ENCODE data around the gene CPSF2.

Gene CPSF2

DNA sequence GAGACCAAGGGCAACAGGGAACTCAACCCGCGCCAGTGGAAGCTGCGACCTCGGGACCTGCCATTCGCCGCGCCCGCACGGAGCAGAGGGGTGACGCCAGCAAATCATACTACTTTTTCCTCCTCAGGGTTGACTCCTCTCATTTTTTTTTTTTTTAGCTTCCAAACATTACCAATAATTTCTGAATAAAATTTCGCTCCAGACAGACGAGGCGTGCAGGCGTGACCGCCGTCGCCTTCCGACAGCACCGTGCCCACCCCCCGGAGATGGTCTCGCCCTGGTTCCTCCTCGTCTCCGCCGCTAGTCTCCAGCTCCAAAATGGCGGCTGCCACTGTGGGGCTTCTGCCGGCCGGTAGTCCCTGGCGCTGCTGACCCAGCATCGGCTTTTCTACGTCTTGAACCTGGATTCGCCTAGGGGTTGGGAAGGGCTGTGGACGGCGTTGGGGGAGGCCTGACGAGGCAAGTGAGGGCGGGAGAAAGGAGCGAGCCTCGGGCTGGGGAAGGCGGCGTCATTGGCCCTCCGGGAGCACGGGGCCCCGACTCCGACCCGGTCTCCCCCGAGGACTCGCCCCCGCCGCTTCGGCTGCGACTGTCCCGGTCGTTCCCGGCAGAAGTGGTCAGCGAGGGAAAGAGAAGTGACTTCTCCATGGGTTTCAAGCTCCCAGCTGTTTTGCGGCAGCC is at the start of gene CPSF2, which contains the start of gene NDUFB1:
Gene CPSF2, plus strand, starts transcription at position 300 of the 681 bp plus-strand sequence. CDS start 9,016 bp downstream, outside the sequence.
Gene NDUFB1, minus strand, starts transcription at position 37 of the 681 bp plus-strand sequence. CDS start 4,069 bp downstream, outside the sequence.
- peak; percentile 88 for DNase-seq

DNA sequence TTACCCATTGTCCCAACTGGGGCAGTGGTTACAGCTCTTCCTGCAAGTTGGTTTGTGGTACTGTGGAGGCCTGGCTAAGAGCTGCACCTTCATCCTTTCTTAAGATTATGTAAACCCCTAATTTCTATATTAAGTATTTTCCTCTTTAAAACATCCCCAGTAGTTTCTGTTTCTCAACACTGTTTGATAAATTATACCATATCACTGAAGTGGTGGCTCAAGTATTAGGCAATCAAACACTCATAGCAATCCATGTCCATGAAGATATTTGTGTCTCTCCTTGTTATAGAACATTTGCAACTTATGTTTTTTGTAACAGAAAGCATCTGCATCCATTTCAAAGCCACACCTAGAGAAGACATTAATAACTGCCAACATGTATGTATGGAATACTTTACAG is 47.2 kb upstream of the CPSF2 start:
- no peak for DNase-seq

DNA sequence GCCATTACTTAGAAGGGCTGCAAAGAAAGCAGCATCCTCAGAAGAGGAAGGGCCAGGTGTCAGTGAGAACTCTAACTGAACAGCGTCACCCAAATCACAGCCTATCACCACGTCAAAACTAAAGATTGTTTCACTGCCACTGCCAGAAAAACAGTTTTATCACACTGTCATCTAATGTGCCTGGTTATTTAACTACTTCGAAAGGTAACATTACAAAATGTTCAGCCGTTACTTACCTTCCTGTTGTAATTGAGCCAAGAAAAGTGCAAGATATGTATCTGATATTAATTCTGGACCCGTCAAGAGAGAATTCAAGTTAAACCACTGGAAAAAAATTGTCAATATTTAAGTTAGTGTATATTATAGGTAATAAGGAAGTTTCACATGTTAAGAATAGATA is 33.3 kb upstream of the CPSF2 start:
- DNase-seq, result no peak

GRCh38 chr14:92093320-92093719 is 28.4 kb upstream of the CPSF2 start:
- no peak for DNase-seq

- DNase-seq, result no peak
Observed at GRCh38 chr14:92099802-92100201, 22.0 kb upstream of the CPSF2 start.

DNA sequence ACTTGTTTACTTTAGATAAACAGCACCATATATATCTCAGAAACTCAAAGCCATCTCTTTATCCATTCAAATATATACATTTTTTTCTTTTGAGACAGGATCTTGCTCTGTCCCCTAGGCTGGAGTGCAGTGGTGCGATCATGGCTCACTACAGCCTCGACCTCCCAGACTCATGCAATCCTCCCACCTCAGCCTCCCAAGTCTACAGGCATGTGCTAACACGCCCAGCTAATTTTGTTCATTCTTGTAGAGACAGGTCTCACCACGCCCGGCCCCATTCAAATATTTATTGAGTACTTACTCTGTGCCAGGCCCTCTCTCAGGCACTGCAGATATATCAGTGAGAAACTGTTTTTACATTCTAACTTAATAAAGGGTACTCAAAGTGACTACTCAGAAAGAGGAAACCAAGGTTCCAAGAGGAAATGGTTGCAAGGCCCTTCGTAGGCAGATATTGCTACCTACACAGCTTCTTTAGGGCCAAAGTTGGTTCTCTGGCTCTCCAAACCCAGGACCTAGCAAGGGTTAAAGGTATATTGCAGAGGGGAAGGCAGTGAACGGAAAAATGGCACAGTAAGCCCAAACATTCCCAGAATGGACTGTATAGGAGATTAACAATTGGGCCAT is 18.3 kb upstream of the CPSF2 start:
- DNase-seq, result no peak

DNA sequence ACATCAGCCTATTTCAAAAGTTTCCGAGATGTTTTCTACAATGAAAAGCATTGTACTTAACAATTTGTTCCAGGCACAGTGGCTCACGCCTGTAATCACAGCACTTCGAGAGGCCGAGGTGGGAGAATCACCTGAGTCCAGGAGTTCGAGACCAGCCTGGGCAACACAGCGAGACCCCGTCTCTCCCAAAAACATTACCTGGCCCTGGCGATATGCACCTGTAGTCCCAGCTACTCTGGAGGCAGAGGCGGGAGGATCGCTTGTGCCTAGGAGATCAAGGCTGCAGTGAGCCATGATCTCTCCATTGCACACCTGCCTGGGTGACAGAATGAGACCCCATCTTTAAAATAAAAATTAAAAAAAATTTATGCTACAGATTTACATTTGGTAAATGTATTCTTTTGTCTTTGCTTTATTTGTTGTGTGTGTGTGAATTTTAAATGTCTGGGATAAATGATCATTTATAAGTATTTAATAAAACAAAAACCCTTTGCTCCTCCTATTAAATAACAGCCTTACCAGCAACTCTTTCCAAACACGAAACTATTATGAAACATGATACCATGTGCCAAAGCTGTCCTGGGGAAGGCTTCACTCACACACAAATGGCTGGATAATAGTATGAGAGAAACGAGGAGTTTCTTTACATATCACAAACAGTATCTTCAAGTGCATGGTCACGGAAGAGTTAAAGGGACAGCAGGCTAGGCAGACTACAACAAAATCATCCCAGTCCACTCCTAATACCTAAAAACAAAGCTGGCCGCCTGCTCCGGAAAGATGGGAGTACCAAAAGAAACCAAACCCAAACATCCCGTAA is 16.5 kb upstream of the CPSF2 start:
- no peak for DNase-seq

DNA sequence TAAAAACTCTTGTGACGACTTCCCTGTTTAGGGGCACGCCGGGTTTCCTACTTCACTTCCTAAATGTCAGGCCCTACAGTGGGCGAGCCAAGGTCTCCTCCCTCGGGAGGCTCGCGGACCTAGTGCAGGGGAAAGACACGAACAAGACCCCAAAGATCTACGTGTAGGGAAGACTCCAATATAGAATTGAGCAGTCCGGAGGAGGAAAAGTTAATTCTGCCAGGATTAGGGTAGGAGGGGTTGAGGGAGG is 16.0 kb upstream of the CPSF2 start:
- no peak for DNase-seq

GRCh38 chr14:92106143-92106926 is 15.4 kb upstream of the CPSF2 start, which contains the start of gene ATXN3:
Gene ATXN3, minus strand, starts transcription at chr14:92106582. Its CDS starts 30 bp downstream, at chr14:92106552.
- DNase-seq, result peak; percentile 98

DNA sequence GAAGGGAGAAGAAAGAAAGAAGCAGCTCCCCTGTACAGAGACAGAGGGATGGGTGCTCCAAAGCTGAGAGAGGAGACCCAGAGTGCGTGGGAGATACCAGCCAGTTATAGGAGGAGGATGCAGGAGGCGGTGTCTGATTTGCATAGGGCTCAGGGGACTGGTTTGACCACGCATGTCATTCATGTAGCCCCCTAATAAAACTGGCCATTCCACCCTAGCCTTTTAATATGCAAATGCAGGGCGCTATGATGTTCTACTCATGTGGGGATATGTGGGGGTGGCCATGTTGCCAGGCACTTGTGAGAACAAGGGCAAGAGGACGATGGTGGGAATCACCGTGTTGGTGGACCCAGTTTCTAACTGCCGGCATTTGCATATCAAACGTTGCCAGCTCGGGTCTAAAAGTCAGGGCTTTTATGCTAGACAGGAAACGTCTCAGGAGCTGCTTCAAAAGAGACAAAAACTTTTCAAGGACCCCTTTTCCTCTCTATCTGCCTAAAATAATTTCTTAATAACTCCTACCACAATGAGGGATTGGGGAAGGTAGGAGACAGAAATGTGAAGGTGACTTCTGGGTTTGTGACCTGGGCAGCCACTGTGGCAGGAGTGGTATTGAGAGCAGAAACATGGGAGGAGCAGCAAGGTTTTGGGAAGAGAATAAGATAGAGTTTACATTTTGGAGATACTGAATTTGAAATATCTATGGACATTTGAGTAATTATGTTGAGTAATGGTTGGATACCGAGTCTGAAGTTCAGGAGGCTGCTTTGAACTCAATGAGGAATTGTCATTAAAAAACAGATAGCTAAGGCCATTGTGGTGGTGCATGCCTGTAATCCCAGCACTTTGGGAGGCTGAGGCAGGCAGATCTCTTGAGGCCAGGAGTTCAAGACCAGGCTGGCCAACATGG is 13.2 kb upstream of the CPSF2 start:
- DNase-seq, result no peak

GRCh38 chr14:92109490-92109889 is 12.3 kb upstream of the CPSF2 start:
- DNase-seq, result no peak

DNA sequence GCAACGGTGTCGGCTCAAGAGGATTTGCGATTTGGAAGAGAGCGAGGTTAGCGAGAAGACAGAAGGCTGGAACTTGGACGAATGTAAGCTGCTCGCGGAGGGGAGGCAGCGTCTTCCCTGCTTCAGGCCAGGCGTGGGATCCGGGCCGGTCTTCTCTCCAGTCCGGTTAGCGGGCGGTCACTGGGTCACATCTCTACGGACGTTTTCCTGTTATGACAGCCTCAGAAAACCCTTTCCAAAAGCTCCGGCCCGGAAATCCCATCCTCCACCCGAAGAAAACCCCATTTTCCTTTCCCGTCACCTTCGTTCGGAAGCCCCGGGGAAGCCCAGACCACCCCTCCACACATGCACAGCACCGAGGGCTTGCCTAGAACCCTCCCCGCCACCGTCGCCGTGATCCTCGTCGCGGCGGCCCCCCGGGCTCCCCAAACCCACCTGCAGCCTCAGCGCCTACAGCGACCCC is 531 bp upstream of the CPSF2 start:
- DNase-seq, result no peak

DNA sequence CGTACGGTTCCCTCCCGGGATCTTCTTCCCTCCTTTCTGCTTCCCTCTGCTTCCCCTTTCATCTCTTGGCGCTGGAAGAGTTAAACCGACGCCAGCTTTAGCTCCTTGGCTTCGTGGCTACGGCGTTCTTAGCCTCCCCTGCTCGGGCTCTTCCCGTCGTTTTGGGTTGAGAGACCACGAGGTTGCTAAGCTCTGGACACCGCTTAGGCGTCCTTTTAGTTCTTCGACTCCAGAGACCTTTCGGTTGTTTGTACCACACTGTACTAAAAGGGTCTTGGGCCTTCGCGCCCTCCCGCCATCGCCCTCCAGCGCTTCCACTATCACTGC is 545 bp downstream of the CPSF2 start:
- DNase-seq, result no peak

DNA sequence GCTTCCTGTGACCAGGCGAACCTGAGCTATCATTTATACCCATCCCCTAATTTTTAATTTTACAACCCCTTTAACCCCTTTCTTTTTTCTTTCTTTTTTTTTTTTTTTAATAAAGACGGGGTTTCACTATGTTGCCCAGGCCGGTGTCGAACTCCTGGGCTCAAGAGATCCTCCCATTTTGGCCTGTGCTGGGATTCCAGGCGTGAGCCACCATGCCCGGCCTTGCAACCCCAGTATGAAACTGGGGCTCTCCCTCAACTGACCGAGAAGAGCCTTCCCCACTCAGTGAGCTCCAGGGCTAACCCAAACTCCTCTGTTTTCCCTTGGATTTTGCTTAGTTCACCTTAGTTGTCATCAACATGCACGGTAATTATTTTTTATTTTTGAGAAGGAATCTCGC is 992 bp downstream of the CPSF2 start:
- no peak for DNase-seq

DNA sequence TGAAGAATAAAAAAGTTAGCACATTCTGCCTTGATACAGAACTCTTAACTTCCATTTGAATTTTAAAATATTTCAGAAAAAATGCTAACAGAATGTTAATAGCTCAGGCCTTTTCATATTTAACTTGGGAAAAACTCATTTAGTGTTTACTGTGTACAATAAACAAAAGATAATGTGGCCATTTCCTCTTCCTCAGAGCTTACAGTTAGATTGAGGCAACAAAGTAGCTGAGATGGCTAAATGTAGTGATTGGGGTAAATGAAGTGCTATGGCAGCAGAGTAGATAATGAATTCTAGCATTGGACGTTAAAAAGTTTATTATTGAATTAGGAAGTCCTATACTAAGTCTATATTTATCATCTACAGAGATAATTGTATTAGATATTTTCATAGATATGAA is 12.7 kb downstream of the CPSF2 start:
- DNase-seq, result no peak

DNA sequence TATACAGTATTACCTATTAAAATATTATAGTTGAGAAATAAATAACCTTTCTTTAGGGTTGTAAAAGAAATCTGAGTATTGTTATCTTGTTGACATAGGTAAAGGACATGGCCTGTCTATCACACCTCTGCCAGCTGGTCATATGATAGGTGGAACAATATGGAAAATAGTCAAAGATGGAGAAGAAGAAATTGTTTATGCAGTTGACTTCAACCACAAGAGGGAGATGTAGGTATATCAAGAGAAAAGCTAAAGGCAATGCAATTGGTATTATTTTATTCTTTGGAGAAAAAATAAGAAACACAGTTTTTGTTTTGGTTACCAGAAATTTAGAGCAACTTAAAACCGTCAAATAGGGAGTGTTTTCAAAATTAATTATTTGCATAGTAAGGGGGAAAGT is 13.5 kb downstream of the CPSF2 start:
- DNase-seq, result no peak

- no peak for DNase-seq
Observed at GRCh38 chr14:92143309-92143708, 21.5 kb downstream of the CPSF2 start.

DNA sequence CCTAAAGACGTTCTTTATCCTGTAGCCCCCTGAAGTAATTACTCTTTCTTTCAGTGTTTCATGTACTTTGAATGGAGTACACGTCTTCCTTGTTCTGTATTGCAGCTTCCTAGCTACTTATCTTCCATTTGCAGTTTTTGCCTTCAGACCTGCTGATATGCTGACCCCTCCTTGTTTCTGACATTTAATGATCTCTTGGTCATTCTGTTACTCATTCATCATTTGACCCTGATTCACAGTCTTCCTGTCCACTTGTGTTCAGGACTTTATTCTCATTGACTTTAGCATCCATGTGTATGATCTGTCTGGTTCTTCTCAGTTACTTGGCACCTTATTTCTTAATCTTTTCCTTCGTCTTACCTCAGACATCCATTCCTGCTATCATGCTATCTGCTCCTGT is 22.2 kb downstream of the CPSF2 start:
- DNase-seq, result no peak

DNA sequence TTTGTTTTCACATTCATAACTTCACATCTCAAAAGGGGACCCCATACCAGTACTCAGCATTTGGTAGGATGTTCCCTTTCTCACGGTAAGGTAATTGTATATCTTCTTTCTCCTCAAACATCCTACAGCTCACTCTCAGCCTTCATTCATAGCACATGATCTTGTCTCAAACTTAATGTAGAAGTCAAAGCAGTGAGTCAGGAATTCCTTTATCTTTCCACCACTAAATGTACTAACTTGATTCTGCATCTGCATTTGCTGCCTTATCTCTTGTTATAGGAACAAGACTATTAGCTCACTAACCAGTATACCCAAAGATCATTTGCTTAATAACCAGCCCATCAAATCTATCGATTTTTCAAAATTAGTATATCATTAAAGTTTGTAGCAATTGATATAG is 22.9 kb downstream of the CPSF2 start:
- no peak for DNase-seq

DNA sequence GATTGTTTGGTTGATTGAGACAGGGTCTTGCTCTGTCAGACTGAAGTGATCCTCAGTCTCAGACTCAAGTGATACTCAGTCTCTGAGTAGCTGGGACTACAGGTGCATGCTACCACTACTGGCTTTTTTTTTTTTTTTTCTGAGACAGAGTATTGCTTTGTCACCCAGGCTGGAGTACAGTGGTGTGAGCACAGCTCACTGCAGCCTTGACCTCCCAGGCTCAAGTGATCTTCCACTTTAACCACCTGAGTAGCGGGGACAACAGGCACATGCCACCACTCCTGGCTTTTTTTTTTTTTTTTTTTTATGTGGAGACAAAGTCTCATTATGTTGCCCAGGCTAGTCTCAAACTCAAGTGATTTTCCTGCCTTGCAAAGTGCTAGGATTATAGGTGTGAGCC is 31.8 kb downstream of the CPSF2 start:
- no peak for DNase-seq

DNA sequence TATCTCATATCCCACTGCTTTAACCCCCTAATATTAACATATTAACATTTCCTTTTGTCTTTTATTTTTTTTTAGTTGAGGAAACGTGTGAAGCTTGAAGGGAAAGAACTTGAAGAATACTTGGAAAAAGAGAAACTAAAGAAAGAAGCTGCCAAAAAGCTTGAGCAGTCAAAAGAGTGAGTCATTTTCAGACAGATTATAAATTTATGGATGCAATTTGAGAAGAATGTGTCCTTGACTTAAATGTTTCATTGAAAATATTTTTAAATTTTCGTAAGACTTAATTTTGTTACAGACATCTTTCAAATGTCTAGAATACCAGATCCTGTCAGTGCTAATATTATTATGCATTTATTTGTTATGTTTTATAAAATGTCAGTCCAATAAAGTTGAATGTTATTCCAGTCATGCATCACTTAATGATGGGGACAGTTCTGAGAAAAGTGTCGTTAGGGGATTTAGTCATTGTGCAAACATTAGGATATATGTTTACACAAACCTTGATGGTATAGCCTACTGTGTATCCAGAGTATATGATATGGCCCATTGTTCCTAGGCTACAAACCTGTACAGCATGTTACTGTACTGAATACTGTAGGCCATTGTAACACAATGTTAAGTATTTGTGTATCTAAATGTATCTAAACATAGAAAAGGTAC is 32.6 kb downstream of the CPSF2 start:
- no peak for DNase-seq

DNA sequence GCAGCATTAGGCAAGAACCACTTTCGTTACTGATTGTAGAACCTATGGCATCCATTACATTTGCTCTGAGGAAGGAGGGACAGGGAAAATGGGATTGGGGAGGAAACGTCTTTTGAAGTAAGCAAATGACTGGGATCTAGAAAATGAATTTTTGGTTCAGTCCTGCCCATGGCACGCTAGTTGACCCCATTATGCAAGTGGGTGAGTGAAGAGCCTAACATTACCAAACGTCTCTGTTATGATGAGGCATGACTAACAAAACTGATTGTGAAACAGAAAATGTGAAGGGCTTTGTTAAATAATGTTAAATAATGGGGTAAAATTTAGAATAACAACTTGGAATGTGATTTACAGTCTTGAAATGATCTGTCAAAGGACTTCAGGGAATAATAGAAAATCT is 38.9 kb downstream of the CPSF2 start:
- no peak for DNase-seq
